GM12878 (cell line): Measurements from ENCODE around the gene SYPL1.

Source experiments
- CBX5 ChIP-seq: sonication (generic); IDR thresholded peaks from 2 replicates; pipeline ENCODE4 v1.6.1; 2016; ENCODE audit warnings: low read depth, moderate library complexity, mild to moderate bottlenecking, inconsistent platforms
- CHD2 ChIP-seq: IDR thresholded peaks from 2 replicates; pipeline ENCODE4 v1.6.1; 2011; ENCODE audit warnings: low read depth, low read length, improper control_type of control experiment, borderline replicate concordance
- EZH2 ChIP-seq: IDR thresholded peaks from 2 replicates; pipeline ENCODE4 v1.6.1; 2012; ENCODE audit warnings: low read depth, mild to moderate bottlenecking, control low read depth, inconsistent platforms, low read length, borderline replicate concordance; ENCODE audit not compliant: control insufficient read depth
- FOXK2 ChIP-seq: fragments of 450-650 bp; IDR thresholded peaks from 2 replicates; pipeline ENCODE4 v1.6.1; 2017; ENCODE audit warnings: mild to moderate bottlenecking, moderate library complexity
- POLR2A ChIP-seq: IDR thresholded peaks from 2 replicates; pipeline ENCODE4 v1.6.1; 2011; ENCODE audit warnings: low read depth, mild to moderate bottlenecking, low read length
- RAD21 ChIP-seq: IDR thresholded peaks from 2 replicates; pipeline ENCODE4 v1.6.1; 2011; ENCODE audit warnings: mild to moderate bottlenecking, low read depth, low read length, moderate library complexity; ENCODE audit not compliant: insufficient read depth
- SMC3 ChIP-seq: IDR thresholded peaks from 2 replicates; pipeline ENCODE4 v1.6.1; 2011; ENCODE audit warnings: low read length, improper control_type of control experiment, borderline replicate concordance
- TAF1 ChIP-seq: IDR thresholded peaks from 2 replicates; pipeline ENCODE4 v1.6.1; 2011; ENCODE audit warnings: mild to moderate bottlenecking, low read depth, low read length, borderline replicate concordance
- TF ChIP-seq, protein P1 (sequence below), 3 experiments: IDR thresholded peaks in 2 of 3; conservative IDR thresholded peaks in 1 of 3; 2 replicates each; pipeline ENCODE4 v1.5.1; 2011; ENCODE audit warnings: low read depth in 3 of 3, low read length in 3 of 3, mild to moderate bottlenecking in 3 of 3, control low read depth in 2 of 3, moderate library complexity in 2 of 3, inconsistent platforms in 1 of 3, mixed read lengths in 1 of 3; ENCODE audit not compliant: control insufficient read depth in 2 of 3, insufficient read depth in 1 of 3; ENCODE audit errors: extremely low read depth in 1 of 3

DNA sequence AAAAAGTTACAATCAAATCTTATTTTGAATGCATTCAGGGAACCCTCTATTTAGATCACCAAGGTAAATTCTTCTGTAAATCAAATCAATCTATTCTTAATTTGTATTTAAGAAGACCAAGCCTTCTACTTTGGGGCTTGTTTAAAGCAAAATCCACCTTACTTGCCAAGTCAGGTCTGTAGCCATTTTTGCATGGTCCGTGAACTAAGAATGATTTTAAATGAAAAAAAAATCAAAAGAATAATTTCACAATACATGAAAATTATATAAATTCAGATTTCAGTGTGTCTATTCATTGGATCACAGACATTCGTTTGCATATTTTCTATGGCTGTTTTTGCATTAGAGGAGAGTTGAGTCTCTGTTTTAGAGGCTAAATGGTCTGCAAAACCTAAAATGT, 59.4 kb downstream of the SYPL1 start:
- TF ChIP-seq RAD21: no peak
- no peak for TF ChIP-seq TAF1
- no peak for TF ChIP-seq CBX5
- no peak for TF ChIP-seq FOXK2
- no peak for TF ChIP-seq POLR2A
- TF ChIP-seq SMC3: no peak
- TF ChIP-seq, protein P1, sequence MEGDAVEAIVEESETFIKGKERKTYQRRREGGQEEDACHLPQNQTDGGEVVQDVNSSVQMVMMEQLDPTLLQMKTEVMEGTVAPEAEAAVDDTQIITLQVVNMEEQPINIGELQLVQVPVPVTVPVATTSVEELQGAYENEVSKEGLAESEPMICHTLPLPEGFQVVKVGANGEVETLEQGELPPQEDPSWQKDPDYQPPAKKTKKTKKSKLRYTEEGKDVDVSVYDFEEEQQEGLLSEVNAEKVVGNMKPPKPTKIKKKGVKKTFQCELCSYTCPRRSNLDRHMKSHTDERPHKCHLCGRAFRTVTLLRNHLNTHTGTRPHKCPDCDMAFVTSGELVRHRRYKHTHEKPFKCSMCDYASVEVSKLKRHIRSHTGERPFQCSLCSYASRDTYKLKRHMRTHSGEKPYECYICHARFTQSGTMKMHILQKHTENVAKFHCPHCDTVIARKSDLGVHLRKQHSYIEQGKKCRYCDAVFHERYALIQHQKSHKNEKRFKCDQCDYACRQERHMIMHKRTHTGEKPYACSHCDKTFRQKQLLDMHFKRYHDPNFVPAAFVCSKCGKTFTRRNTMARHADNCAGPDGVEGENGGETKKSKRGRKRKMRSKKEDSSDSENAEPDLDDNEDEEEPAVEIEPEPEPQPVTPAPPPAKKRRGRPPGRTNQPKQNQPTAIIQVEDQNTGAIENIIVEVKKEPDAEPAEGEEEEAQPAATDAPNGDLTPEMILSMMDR (IDR thresholded peaks at IDR 0.05 in 2 of 3, conservative IDR thresholded peaks at IDR 0.05 in 1 of 3; ENCODE audit: control insufficient read depth in 2 of 3, extremely low read depth in 1 of 3, insufficient read depth in 1 of 3, low read depth in 3 of 3, low read length in 3 of 3): no peak
- no peak for TF ChIP-seq CHD2
- TF ChIP-seq EZH2: no peak
